Measurements from ENCODE around the gene ZNF616.
"Not testable (repeated sequence)": the region's sequence is repeated elsewhere in the genome, so short reads cannot be mapped to it uniquely, and the experiment has no call there.

ZNF616 gene

DNA sequence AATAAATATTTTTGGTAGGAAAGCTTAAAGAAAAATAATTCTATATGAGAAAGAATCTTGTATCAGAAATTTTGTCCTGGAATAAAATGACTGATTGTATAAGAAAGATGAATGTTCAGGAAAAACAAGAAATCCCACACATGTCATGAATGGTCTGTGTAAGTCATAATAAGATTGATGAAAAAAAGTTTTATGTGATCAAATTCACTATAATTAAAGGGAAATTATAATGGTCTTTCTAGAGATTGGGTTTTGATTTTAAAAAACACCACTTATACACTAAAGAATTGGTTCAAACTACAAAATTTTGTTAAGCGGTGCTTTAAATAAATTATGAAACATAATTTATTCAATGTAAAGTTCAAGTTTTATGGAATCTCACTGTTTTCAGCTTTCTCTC is 37.0 kb downstream of the ZNF616 start:
- no peaks in the 10 kb centered on the region for H3K27me3 ChIP-seq (ENCODE audit: insufficient read depth, insufficient read length)
- TF ChIP-seq ZNF274 (IDR thresholded peaks at IDR 0.05; ENCODE audit: low read depth, low read length) (no peak), SUZ12 (IDR thresholded peaks at IDR 0.05; ENCODE audit: extremely low read depth, insufficient read depth, insufficient read length) (no peak)
- H3K9me3 ChIP-seq (ENCODE audit: insufficient read depth, low read length), result peaks cover 56% of the 10 kb centered on the region
- H3K9ac ChIP-seq (ENCODE audit: insufficient read length, low read depth), result no peak overlapping the region
- DNase-seq (ENCODE audit: low read depth, low spot score), result no peak
- no peaks in the 10 kb centered on the region for H3K4me1 ChIP-seq (ENCODE audit: insufficient read depth, insufficient read length)
- no peak overlapping the region for H3K4me3 ChIP-seq (ENCODE audit: insufficient read length, low read depth)
- no peaks in the 10 kb centered on the region for H3K36me3 ChIP-seq (ENCODE audit: insufficient read depth, insufficient read length, low read length)

- H3K9ac ChIP-seq (ENCODE audit: insufficient read length, low read depth), result no peak overlapping the region
- no peak for TF ChIP-seq YY1 (IDR thresholded peaks at IDR 0.05; ENCODE audit: insufficient read depth, insufficient read length)
- no peak for TF ChIP-seq SUZ12 (IDR thresholded peaks at IDR 0.05; ENCODE audit: extremely low read depth, insufficient read depth, insufficient read length)
- no peak for TF ChIP-seq ZNF274 (IDR thresholded peaks at IDR 0.05; ENCODE audit: low read depth, low read length)
- no peak overlapping the region for H3K4me3 ChIP-seq (ENCODE audit: insufficient read length, low read depth)
- no peak for DNase-seq (ENCODE audit: low read depth, low spot score)
- H3K4me1 ChIP-seq (ENCODE audit: insufficient read depth, insufficient read length), result no peaks in the 10 kb centered on the region
- H3K9me3 ChIP-seq (ENCODE audit: insufficient read depth, low read length), result peaks cover 56% of the 10 kb centered on the region
- no peaks in the 10 kb centered on the region for H3K27me3 ChIP-seq (ENCODE audit: insufficient read depth, insufficient read length)
- no peaks in the 10 kb centered on the region for H3K36me3 ChIP-seq (ENCODE audit: insufficient read depth, insufficient read length, low read length)
These were observed 37.7 kb downstream of the ZNF616 start for GRCh38 chr19:52101866-52102562.

GRCh38 chr19:52099497-52100138 is 40.1 kb downstream of the ZNF616 start:
- DNase-seq (ENCODE audit: low read depth, low spot score), result no peak
- H3K9ac ChIP-seq (ENCODE audit: insufficient read length, low read depth), result no peak overlapping the region
- no peaks in the 10 kb centered on the region for H3K4me1 ChIP-seq (ENCODE audit: insufficient read depth, insufficient read length)
- H3K4me3 ChIP-seq (ENCODE audit: insufficient read length, low read depth), result no peak overlapping the region
- H3K36me3 ChIP-seq (ENCODE audit: insufficient read depth, insufficient read length, low read length), result no peaks in the 10 kb centered on the region
- H3K27me3 ChIP-seq (ENCODE audit: insufficient read depth, insufficient read length), result no peaks in the 10 kb centered on the region
- H3K9me3 ChIP-seq (ENCODE audit: insufficient read depth, low read length), result peaks cover 58% of the 10 kb centered on the region
- TF ChIP-seq ZNF274 (IDR thresholded peaks at IDR 0.05; ENCODE audit: low read depth, low read length) (no peak), SUZ12 (IDR thresholded peaks at IDR 0.05; ENCODE audit: extremely low read depth, insufficient read depth, insufficient read length) (no peak), YY1 (IDR thresholded peaks at IDR 0.05; ENCODE audit: insufficient read depth, insufficient read length) (no peak)

- not testable (repeated sequence) for H3K4me1 ChIP-seq (ENCODE audit: insufficient read depth, insufficient read length); H3K27me3 ChIP-seq (ENCODE audit: insufficient read depth, insufficient read length); H3K9ac ChIP-seq (ENCODE audit: insufficient read length, low read depth); H3K4me3 ChIP-seq (ENCODE audit: insufficient read length, low read depth); DNase-seq (ENCODE audit: low read depth, low spot score)
- Histone ChIP-seq H3K9me3 (ENCODE audit: insufficient read depth, low read length) (peaks cover 50% of the 10 kb centered on the region), H3K36me3 (ENCODE audit: insufficient read depth, insufficient read length, low read length) (peaks cover 10% of the 10 kb centered on the region)
These were observed 43.3 kb downstream of the ZNF616 start for GRCh38 chr19:52096416-52096815.

GRCh38 chr19:52095172-52096014 is 44.3 kb downstream of the ZNF616 start, which contains the start of gene ZNF841:
Gene ZNF841 (minus strand): TSS chr19:52095765. CDS start chr19:52084801, 10,964 bp downstream.
- Histone ChIP-seq H3K36me3 (ENCODE audit: insufficient read depth, insufficient read length, low read length) (peaks cover 10% of the 10 kb centered on the region), H3K9me3 (ENCODE audit: insufficient read depth, low read length) (peaks cover 55% of the 10 kb centered on the region), H3K4me3 (ENCODE audit: insufficient read length, low read depth) (peak within 1 kb of the TSS; percentile 81), H3K4me1 (ENCODE audit: insufficient read depth, insufficient read length) (no peaks in the 10 kb centered on the region), H3K27me3 (ENCODE audit: insufficient read depth, insufficient read length) (no peaks in the 10 kb centered on the region), H3K9ac (ENCODE audit: insufficient read length, low read depth) (peak within 1 kb of the TSS; percentile 92)
- TF ChIP-seq SUZ12 (IDR thresholded peaks at IDR 0.05; ENCODE audit: extremely low read depth, insufficient read depth, insufficient read length) (no peak), YY1 (IDR thresholded peaks at IDR 0.05; ENCODE audit: insufficient read depth, insufficient read length) (no peak), ZNF274 (IDR thresholded peaks at IDR 0.05; ENCODE audit: low read depth, low read length) (no peak)
- DNase-seq (ENCODE audit: low read depth, low spot score), result peak; percentile 82

DNA sequence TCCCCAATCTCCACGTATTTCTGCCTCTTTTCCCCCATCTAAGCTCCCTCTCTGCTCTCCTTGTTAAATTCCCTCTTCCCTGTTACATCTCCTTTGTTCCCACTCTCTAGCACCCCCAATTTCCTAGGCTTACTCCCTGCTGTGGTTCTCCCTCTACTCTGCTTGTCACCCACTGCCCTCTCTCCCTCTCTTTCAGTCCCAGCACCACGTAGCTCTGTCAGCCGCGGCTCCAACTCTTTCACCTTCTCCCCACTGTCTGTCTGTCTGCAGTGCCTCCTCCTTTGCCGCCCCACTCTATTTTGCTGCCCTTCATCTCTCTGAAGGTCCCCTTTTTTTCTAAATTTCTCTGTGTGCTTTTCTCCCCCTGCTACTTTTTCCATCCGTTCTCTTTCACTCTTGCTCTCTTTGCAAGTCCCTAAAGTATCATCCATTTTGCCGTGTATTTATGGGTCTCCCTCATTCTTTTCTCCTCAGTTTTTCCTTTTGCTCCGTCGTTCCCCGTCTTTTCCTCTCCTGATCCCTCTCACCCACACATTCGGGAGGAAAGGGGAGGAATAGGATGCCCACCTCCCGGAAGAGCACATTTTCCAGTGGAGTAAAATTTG is 45.1 kb downstream of the ZNF616 start:
- H3K9me3 ChIP-seq (ENCODE audit: insufficient read depth, low read length), result peaks cover 54% of the 10 kb centered on the region
- no peak for TF ChIP-seq ZNF274 (IDR thresholded peaks at IDR 0.05; ENCODE audit: low read depth, low read length)
- no peak for TF ChIP-seq YY1 (IDR thresholded peaks at IDR 0.05; ENCODE audit: insufficient read depth, insufficient read length)
- no peak for TF ChIP-seq SUZ12 (IDR thresholded peaks at IDR 0.05; ENCODE audit: extremely low read depth, insufficient read depth, insufficient read length)
- H3K36me3 ChIP-seq (ENCODE audit: insufficient read depth, insufficient read length, low read length), result peaks cover 12% of the 10 kb centered on the region
- peak overlapping the region; percentile 92 for H3K9ac ChIP-seq (ENCODE audit: insufficient read length, low read depth)
- H3K27me3 ChIP-seq (ENCODE audit: insufficient read depth, insufficient read length), result no peaks in the 10 kb centered on the region
- peak overlapping the region; percentile 81 for H3K4me3 ChIP-seq (ENCODE audit: insufficient read length, low read depth)
- DNase-seq (ENCODE audit: low read depth, low spot score), result no peak
- no peaks in the 10 kb centered on the region for H3K4me1 ChIP-seq (ENCODE audit: insufficient read depth, insufficient read length)

- H3K36me3 ChIP-seq (ENCODE audit: insufficient read depth, insufficient read length, low read length), result peaks cover 65% of the 10 kb centered on the region
- H3K9me3 ChIP-seq (ENCODE audit: insufficient read depth, low read length), result peaks cover 28% of the 10 kb centered on the region
- H3K9ac ChIP-seq (ENCODE audit: insufficient read length, low read depth), result no peak overlapping the region
These were observed 53.3 kb downstream of the ZNF616 start for GRCh38 chr19:52086481-52086880.

More at GRCh38 chr19:52086481-52086880, 53.3 kb downstream of the ZNF616 start:
- Histone ChIP-seq H3K4me1 (ENCODE audit: insufficient read depth, insufficient read length) (no peaks in the 10 kb centered on the region), H3K27me3 (ENCODE audit: insufficient read depth, insufficient read length) (no peaks in the 10 kb centered on the region), H3K4me3 (ENCODE audit: insufficient read length, low read depth) (no peak overlapping the region)
- DNase-seq (ENCODE audit: low read depth, low spot score), result no peak
- TF ChIP-seq SUZ12 (IDR thresholded peaks at IDR 0.05; ENCODE audit: extremely low read depth, insufficient read depth, insufficient read length), result no peak
- no peak for TF ChIP-seq ZNF274 (IDR thresholded peaks at IDR 0.05; ENCODE audit: low read depth, low read length)
- no peak for TF ChIP-seq YY1 (IDR thresholded peaks at IDR 0.05; ENCODE audit: insufficient read depth, insufficient read length)
